ENCODE data around the gene TPRG1L.
A peak's percentile ranks its signal among the peaks of the same experiment; 100 is the strongest.
"Not testable (repeated sequence)": the region's sequence is repeated elsewhere in the genome, so short reads cannot be mapped to it uniquely, and the experiment has no call there.

TPRG1L gene

GRCh38 chr1:3610527-3611169, 14.2 kb upstream of the TPRG1L start:
- no peaks in the 10 kb centered on the region for H3K9me3 ChIP-seq (ENCODE audit: insufficient read depth, low read depth, low read length)
- H3K27ac ChIP-seq (ENCODE audit: low read depth, low read length): no peak overlapping the region
- H3K36me3 ChIP-seq (ENCODE audit: insufficient read depth, low read length): no peaks in the 10 kb centered on the region
- peak overlapping the region; percentile 74 for H3K9ac ChIP-seq (ENCODE audit: low read depth, low read length)
- WGBS: 6% methylated on average over 27 of the region's 27 CpGs
- H3K4me3 ChIP-seq (ENCODE audit: low read length): peak overlapping the region; percentile 71
- peaks cover 29% of the 10 kb centered on the region for H3K4me1 ChIP-seq (ENCODE audit: insufficient read depth, low read length)
- peaks cover 22% of the 10 kb centered on the region for H3K27me3 ChIP-seq (ENCODE audit: insufficient read depth, low read length)

- H3K27ac ChIP-seq (ENCODE audit: low read depth, low read length): no peak within 1 kb of the TSS
- peaks cover 22% of the 10 kb centered on the region for H3K27me3 ChIP-seq (ENCODE audit: insufficient read depth, low read length)
- H3K4me1 ChIP-seq (ENCODE audit: insufficient read depth, low read length): peaks cover 29% of the 10 kb centered on the region
- no peaks in the 10 kb centered on the region for H3K9me3 ChIP-seq (ENCODE audit: insufficient read depth, low read depth, low read length)
- WGBS: 2% methylated on average over 75 of the region's 87 CpGs
- peak within 1 kb of the TSS; percentile 71 for H3K4me3 ChIP-seq (ENCODE audit: low read length)
- H3K9ac ChIP-seq (ENCODE audit: low read depth, low read length): peak within 1 kb of the TSS; percentile 74
- H3K36me3 ChIP-seq (ENCODE audit: insufficient read depth, low read length): no peaks in the 10 kb centered on the region
Observed at GRCh38 chr1:3611170-3612019, 13.4 kb upstream of the TPRG1L start, which contains the start of gene MEGF6. MEGF6 (minus strand) TSS chr1:3611508; CDS start chr1:3611268, 240 bp downstream.

GRCh38 chr1:3612123-3612522, 12.7 kb upstream of the TPRG1L start:
- peaks cover 29% of the 10 kb centered on the region for H3K4me1 ChIP-seq (ENCODE audit: insufficient read depth, low read length)
- no peak overlapping the region for H3K27ac ChIP-seq (ENCODE audit: low read depth, low read length)

GRCh38 chr1:3614755-3615742, 9.8 kb upstream of the TPRG1L start:
- H3K9me3 ChIP-seq (ENCODE audit: insufficient read depth, low read depth, low read length): no peaks in the 10 kb centered on the region
- H3K4me3 ChIP-seq (ENCODE audit: low read length): no peak overlapping the region
- H3K9ac ChIP-seq (ENCODE audit: low read depth, low read length): no peak overlapping the region
- peaks cover 26% of the 10 kb centered on the region for H3K4me1 ChIP-seq (ENCODE audit: insufficient read depth, low read length)
- no peaks in the 10 kb centered on the region for H3K36me3 ChIP-seq (ENCODE audit: insufficient read depth, low read length)
- H3K27ac ChIP-seq (ENCODE audit: low read depth, low read length): no peak overlapping the region
- 58% methylated on average over 20 of the region's 20 CpGs for WGBS
- H3K27me3 ChIP-seq (ENCODE audit: insufficient read depth, low read length): peaks cover 19% of the 10 kb centered on the region

More at GRCh38 chr1:3612123-3612522, 12.7 kb upstream of the TPRG1L start:
- WGBS: 77% methylated on average over 7 of the region's 7 CpGs
- Histone ChIP-seq H3K36me3 (ENCODE audit: insufficient read depth, low read length) (no peaks in the 10 kb centered on the region), H3K9ac (ENCODE audit: low read depth, low read length) (peak overlapping the region; percentile 14; the same call in 1 of the 2 replicates), H3K27me3 (ENCODE audit: insufficient read depth, low read length) (peaks cover 22% of the 10 kb centered on the region), H3K9me3 (ENCODE audit: insufficient read depth, low read depth, low read length) (no peaks in the 10 kb centered on the region), H3K4me3 (ENCODE audit: low read length) (peak overlapping the region; percentile 46)

- no peak overlapping the region for H3K4me3 ChIP-seq (ENCODE audit: low read length)
- no peaks in the 10 kb centered on the region for H3K36me3 ChIP-seq (ENCODE audit: insufficient read depth, low read length)
- 87% methylated on average over 5 of the region's 9 CpGs for WGBS
- H3K9ac ChIP-seq (ENCODE audit: low read depth, low read length): no peak overlapping the region
- H3K4me1 ChIP-seq (ENCODE audit: insufficient read depth, low read length): peaks cover 24% of the 10 kb centered on the region
- no peak overlapping the region for H3K27ac ChIP-seq (ENCODE audit: low read depth, low read length)
- H3K27me3 ChIP-seq (ENCODE audit: insufficient read depth, low read length): peaks cover 11% of the 10 kb centered on the region
- no peaks in the 10 kb centered on the region for H3K9me3 ChIP-seq (ENCODE audit: insufficient read depth, low read depth, low read length)
Observed at GRCh38 chr1:3616861-3617260, 8.0 kb upstream of the TPRG1L start.

- Histone ChIP-seq H3K36me3 (ENCODE audit: insufficient read depth, low read length) (no peaks in the 10 kb centered on the region), H3K27ac (ENCODE audit: low read depth, low read length) (no peak overlapping the region), H3K9ac (ENCODE audit: low read depth, low read length) (no peak overlapping the region), H3K4me1 (ENCODE audit: insufficient read depth, low read length) (peaks cover 18% of the 10 kb centered on the region), H3K27me3 (ENCODE audit: insufficient read depth, low read length) (peaks cover 1% of the 10 kb centered on the region), H3K4me3 (ENCODE audit: low read length) (no peak overlapping the region), H3K9me3 (ENCODE audit: insufficient read depth, low read depth, low read length) (no peaks in the 10 kb centered on the region)
- WGBS: 89% methylated on average over 17 of the region's 18 CpGs
Observed at GRCh38 chr1:3617806-3618345, 6.9 kb upstream of the TPRG1L start.

- H3K4me1 ChIP-seq (ENCODE audit: insufficient read depth, low read length): peaks cover 12% of the 10 kb centered on the region
- H3K36me3 ChIP-seq (ENCODE audit: insufficient read depth, low read length): no peaks in the 10 kb centered on the region
- H3K9ac ChIP-seq (ENCODE audit: low read depth, low read length): no peak overlapping the region
- no peak overlapping the region for H3K4me3 ChIP-seq (ENCODE audit: low read length)
- WGBS: 86% methylated on average over 9 of the region's 9 CpGs
- H3K27ac ChIP-seq (ENCODE audit: low read depth, low read length): no peak overlapping the region
- H3K9me3 ChIP-seq (ENCODE audit: insufficient read depth, low read depth, low read length): no peaks in the 10 kb centered on the region
- H3K27me3 ChIP-seq (ENCODE audit: insufficient read depth, low read length): no peaks in the 10 kb centered on the region
Observed at GRCh38 chr1:3618531-3618880, 6.3 kb upstream of the TPRG1L start.

- no peaks in the 10 kb centered on the region for H3K9me3 ChIP-seq (ENCODE audit: insufficient read depth, low read depth, low read length)
- H3K4me3 ChIP-seq (ENCODE audit: low read length): no peak overlapping the region
- no peak overlapping the region for H3K27ac ChIP-seq (ENCODE audit: low read depth, low read length)
- 26% methylated on average over 18 of the region's 21 CpGs for WGBS
- H3K27me3 ChIP-seq (ENCODE audit: insufficient read depth, low read length): no peaks in the 10 kb centered on the region
- H3K36me3 ChIP-seq (ENCODE audit: insufficient read depth, low read length): no peaks in the 10 kb centered on the region
- peaks cover 6% of the 10 kb centered on the region; the same call in 1 of the 2 replicates for H3K4me1 ChIP-seq (ENCODE audit: insufficient read depth, low read length)
- H3K9ac ChIP-seq (ENCODE audit: low read depth, low read length): no peak overlapping the region
Observed at GRCh38 chr1:3618881-3619671, 5.7 kb upstream of the TPRG1L start.

- WGBS: 90% methylated on average over 12 of the region's 12 CpGs
- H3K27ac ChIP-seq (ENCODE audit: low read depth, low read length): no peak overlapping the region
Observed at GRCh38 chr1:3620708-3621107, 4.1 kb upstream of the TPRG1L start.

GRCh38 chr1:3621151-3621671, 3.6 kb upstream of the TPRG1L start:
- not testable (repeated sequence) for H3K4me3 ChIP-seq (ENCODE audit: low read length); H3K36me3 ChIP-seq (ENCODE audit: insufficient read depth, low read length); H3K9me3 ChIP-seq (ENCODE audit: insufficient read depth, low read depth, low read length); H3K27ac ChIP-seq (ENCODE audit: low read depth, low read length); H3K9ac ChIP-seq (ENCODE audit: low read depth, low read length); H3K27me3 ChIP-seq (ENCODE audit: insufficient read depth, low read length); H3K4me1 ChIP-seq (ENCODE audit: insufficient read depth, low read length)
- 41% methylated on average over 10 of the region's 15 CpGs for WGBS

More at GRCh38 chr1:3620708-3621107, 4.1 kb upstream of the TPRG1L start:
- no peaks in the 10 kb centered on the region for H3K9me3 ChIP-seq (ENCODE audit: insufficient read depth, low read depth, low read length)
- peaks cover 3% of the 10 kb centered on the region; the same call in 1 of the 2 replicates for H3K4me1 ChIP-seq (ENCODE audit: insufficient read depth, low read length)
- H3K27me3 ChIP-seq (ENCODE audit: insufficient read depth, low read length): no peaks in the 10 kb centered on the region
- H3K4me3 ChIP-seq (ENCODE audit: low read length): no peak overlapping the region
- H3K9ac ChIP-seq (ENCODE audit: low read depth, low read length): no peak overlapping the region
- H3K36me3 ChIP-seq (ENCODE audit: insufficient read depth, low read length): no peaks in the 10 kb centered on the region

Data from HUES64 (cell line).